Subcutaneous adipose tissue (tissue), 4 donors: ENCODE measurements around the gene CCR3. TPM values are rescaled to one million over a fixed set of nuclear protein-coding genes. Genes with fewer than 3 reads are reported as not detected.

Experiments used
- CTCF ChIP-seq: fragments of 450-650 bp; IDR thresholded peaks from one replicate; pipeline ENCODE4 v1.5.1; 2016; ENCODE audit warnings: low read depth, mild to moderate bottlenecking, control low read depth, antibody characterized with exemption, moderate library complexity
- total RNA-seq, 4 donors: library from RNA; depleted of rRNA; stranded (reverse); fragments of >200 nt; gene quantifications; one replicate each; pipeline ENCODE4 v1.1.0, GENCODE V29; 2016

Gene CCR3
- total RNA-seq, 4 donors from 2014 or later = not detected

DNA sequence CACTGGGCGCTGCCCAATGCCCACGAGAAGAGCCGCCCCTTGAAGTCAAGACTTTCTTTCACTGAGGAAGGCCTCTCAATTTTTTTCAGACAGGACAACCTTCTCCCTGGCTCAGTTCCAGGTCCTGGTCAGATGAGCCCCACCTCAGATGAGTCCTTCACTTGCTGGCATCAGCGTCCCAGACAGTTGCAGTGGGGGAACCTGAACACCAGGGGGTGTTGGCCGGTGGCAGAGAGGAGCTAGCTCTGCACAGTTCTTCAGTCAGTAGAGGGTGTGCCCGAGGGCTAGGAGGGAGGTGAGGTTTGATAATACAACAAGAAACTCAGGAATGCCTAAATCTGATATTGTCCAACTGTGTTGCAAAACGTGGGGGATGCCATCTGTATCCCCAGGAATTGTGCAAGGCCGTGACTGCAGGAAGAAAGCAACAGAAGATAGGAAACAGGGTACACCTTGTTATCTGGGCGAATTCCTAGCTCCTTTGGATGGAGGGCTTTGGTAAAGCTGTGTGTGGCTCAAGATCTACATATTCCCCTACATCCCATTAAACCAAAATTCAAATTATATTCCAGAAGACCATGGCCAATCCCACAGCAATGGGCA is 34.3 kb downstream of the CCR3 start:
- no peak for TF ChIP-seq CTCF

GRCh38 chr3:46277476-46277875 is 35.2 kb downstream of the CCR3 start:
- TF ChIP-seq CTCF = no peak

GRCh38 chr3:46278816-46279672 is 36.8 kb downstream of the CCR3 start:
- no peak for TF ChIP-seq CTCF

DNA sequence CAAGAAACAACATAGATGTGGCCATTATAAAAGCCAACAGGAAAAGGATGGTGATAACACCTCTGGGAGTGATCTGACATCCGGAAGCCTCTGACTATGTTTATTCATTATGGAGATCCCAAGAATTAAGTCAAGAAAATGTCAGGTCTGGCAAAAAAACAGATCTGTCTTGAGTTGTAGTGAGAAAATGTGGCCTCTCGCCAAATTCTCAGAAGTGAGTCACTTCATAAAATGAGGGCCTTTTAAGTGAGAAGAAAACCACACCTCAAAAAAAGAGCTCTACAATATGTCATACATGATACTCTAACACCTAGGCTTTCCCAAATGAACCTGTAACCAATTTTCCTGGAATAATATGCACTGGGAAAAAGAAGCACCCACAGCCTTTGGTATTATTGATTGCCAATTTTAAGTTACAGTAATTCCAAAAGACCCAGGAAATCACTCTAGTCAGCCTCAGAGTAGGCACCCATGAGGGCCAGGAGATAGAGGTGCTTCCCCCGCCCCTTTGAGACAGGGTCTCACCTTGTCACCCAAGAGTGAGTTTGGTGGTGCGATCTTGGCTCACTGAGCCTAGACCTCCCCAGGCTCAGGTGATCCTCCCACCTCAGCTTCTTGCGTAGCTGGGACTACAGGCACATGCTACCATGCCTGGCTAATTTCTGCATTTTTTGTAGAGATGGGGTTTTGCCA is 38.0 kb downstream of the CCR3 start:
- no peak for TF ChIP-seq CTCF

GRCh38 chr3:46281551-46281950 is 39.3 kb downstream of the CCR3 start:
- TF ChIP-seq CTCF = no peak

GRCh38 chr3:46282041-46282440 is 39.8 kb downstream of the CCR3 start:
- TF ChIP-seq CTCF = no peak

- no peak for TF ChIP-seq CTCF
These were observed 40.4 kb downstream of the CCR3 start for GRCh38 chr3:46282696-46283095.
